Measurements from ENCODE around the gene TRERF1.

DNA sequence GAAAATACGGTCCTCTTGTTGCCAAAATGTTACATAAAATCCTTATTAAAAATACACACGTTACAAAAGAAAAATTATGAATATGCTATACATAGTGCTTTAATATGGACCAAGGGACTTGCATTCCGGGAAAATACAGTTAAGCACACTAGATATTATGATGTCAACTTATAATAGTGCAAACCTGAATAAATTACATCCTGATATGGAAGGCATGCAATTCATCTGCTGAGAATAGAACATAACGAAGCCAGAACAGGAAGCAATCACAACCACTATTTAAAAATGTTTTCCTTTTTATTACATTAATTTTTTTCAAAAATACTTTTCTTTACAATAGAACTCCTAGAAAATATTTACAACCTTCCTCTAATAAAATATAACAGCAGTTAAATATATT, 226.3 kb downstream of the TRERF1 start:
- no peak for TF ChIP-seq POLR2A (IDR thresholded peaks at IDR 0.05)
- TF ChIP-seq, protein P1, sequence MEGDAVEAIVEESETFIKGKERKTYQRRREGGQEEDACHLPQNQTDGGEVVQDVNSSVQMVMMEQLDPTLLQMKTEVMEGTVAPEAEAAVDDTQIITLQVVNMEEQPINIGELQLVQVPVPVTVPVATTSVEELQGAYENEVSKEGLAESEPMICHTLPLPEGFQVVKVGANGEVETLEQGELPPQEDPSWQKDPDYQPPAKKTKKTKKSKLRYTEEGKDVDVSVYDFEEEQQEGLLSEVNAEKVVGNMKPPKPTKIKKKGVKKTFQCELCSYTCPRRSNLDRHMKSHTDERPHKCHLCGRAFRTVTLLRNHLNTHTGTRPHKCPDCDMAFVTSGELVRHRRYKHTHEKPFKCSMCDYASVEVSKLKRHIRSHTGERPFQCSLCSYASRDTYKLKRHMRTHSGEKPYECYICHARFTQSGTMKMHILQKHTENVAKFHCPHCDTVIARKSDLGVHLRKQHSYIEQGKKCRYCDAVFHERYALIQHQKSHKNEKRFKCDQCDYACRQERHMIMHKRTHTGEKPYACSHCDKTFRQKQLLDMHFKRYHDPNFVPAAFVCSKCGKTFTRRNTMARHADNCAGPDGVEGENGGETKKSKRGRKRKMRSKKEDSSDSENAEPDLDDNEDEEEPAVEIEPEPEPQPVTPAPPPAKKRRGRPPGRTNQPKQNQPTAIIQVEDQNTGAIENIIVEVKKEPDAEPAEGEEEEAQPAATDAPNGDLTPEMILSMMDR (IDR thresholded peaks at IDR 0.05) = no peak

All from testis (tissue), 2 donors.